Psoas muscle (tissue), 8 donors: ENCODE data around the gene PDZD2. TPM values are rescaled to one million over a fixed set of nuclear protein-coding genes. Genes with fewer than 3 reads are reported as not detected.

Experiments used
- ATAC-seq, 4 donors: fragments of 200-7000 bp; cut with Tn5 transposase; one replicate each; pipeline ENCODE4 v1.9.1; 2020; ENCODE audit warnings: moderate library complexity in 3 of 4, mild to moderate bottlenecking in 2 of 4
- DNase-seq, 2 donors: peaks; one replicate each; pipeline ENCODE4 v3.0.0-alpha.2; 2020
- H3K27ac ChIP-seq: fragments of 200-600 bp; one replicate; pipeline ENCODE4 v1.8.0; 2022
- H3K27me3 ChIP-seq, 3 donors: fragments of 200-600 bp in 1 of 3; one replicate each; pipeline versions ENCODE4 v1.6.1 to v1.8.0; 2013 to 2022; ENCODE audit warnings: low read length in 2 of 3, mild to moderate bottlenecking in 2 of 3, moderate library complexity in 1 of 3; ENCODE audit not compliant: insufficient read depth in 3 of 3
- H3K36me3 ChIP-seq, 2 donors: fragments of 200-600 bp in 1 of 2; one replicate each; pipeline versions ENCODE4 v1.6.1 to v1.8.0; 2013 to 2022; ENCODE audit warnings: low read depth in 1 of 2, mild to moderate bottlenecking in 1 of 2, moderate library complexity in 1 of 2; ENCODE audit not compliant: insufficient read depth in 1 of 2
- H3K4me1 ChIP-seq: fragments of 200-600 bp; one replicate; pipeline ENCODE4 v1.8.0; 2022
- H3K4me3 ChIP-seq: fragments of 200-600 bp; one replicate; pipeline ENCODE4 v1.8.0; 2022; ENCODE audit warnings: mild to moderate bottlenecking
- H3K9me3 ChIP-seq: fragments of 200-600 bp; one replicate; pipeline ENCODE4 v1.8.0; 2022
- WGBS, 3 donors: extraction: QIAGEN DNeasy Blood & Tissue Kit; methylation state at CpG; one replicate each; pipeline versions ENCODE4 v1.1.6 to v1.1.7; 2013; 5-methylcytosine and 5-hydroxymethylcytosine counted together
- intact Hi-C, 2 donors: fragments of 100-400 bp; cut with DNase I; formaldehyde crosslinking; loops; one replicate each; pipeline versions ENCODE4 v1.11.0 to v1.14.2; 2022
- polyA plus RNA-seq, 3 donors: library from polyadenylated mRNA; stranded (reverse); fragments of 200-250 nt; gene quantifications; one replicate each; pipeline ENCODE4 v1.2.3, GENCODE V29; 2013
- total RNA-seq, 4 donors: library from RNA; stranded (reverse); fragmentation: NEBNext Ultra II Directional in 2 of 4; extraction: Animal tissue kit (Norgen Biotek cat#: 25700) in 2 of 4; gene quantifications; one replicate each; pipeline versions ENCODE4 v1.2.1 to v1.2.4, GENCODE V29; 2021 to 2023
- TF ChIP-seq, protein P1 (sequence below): fragments of 200-600 bp; IDR thresholded peaks from one replicate; pipeline ENCODE4 v1.8.0; 2022; ENCODE audit warnings: antibody characterized with exemption
- donor health status: healthy with polysubstance abuse.
- donor health status: DM: no; HTN: no; CAD: no; lungs with moderate emphysema.
- donor health status: Bipolar disorder and iron deficiency.
- donor health status: healthy.
- donor health status: DM: yes; HTN: yes; CAD: no.
- donor health status: DM: no; HTN: no; CAD: no.
- donor health status: DM: no; HTN: no; CAD: no.
- donor health status: DM: yes; HTN: yes; CAD: no.

PDZD2 gene
- total and polyA plus RNA-seq, 7 donors, result 1.4 to 17.5 (median 4.5) TPM

DNA sequence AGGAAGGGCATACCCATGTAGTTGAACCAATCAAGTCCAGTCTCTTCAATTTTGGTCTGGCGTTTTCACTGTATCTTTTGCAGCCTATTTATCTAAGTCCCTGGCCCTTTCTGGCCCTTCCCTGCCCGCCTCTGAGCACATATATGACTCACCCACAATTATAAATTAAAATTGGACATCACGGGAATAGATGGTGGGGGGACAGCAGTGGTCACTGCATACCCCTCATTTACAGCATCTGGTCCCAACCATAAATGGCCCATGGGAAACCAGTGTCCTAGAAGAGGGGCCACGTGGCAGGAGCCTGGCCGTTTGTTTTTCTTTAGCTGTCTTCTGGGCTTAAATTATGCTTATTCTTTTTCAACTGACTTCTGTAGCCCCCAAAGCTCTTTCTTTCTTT, 69.2 kb downstream of the PDZD2 start:
- Histone ChIP-seq H3K27ac (no peak overlapping the region), H3K4me3 (no peak overlapping the region), H3K4me1 (no peaks in the 10 kb centered on the region), H3K36me3 (no peaks in the 10 kb centered on the region), H3K9me3 (no peaks in the 10 kb centered on the region), H3K27me3 (no peaks in the 10 kb centered on the region)
- TF ChIP-seq, protein P1, sequence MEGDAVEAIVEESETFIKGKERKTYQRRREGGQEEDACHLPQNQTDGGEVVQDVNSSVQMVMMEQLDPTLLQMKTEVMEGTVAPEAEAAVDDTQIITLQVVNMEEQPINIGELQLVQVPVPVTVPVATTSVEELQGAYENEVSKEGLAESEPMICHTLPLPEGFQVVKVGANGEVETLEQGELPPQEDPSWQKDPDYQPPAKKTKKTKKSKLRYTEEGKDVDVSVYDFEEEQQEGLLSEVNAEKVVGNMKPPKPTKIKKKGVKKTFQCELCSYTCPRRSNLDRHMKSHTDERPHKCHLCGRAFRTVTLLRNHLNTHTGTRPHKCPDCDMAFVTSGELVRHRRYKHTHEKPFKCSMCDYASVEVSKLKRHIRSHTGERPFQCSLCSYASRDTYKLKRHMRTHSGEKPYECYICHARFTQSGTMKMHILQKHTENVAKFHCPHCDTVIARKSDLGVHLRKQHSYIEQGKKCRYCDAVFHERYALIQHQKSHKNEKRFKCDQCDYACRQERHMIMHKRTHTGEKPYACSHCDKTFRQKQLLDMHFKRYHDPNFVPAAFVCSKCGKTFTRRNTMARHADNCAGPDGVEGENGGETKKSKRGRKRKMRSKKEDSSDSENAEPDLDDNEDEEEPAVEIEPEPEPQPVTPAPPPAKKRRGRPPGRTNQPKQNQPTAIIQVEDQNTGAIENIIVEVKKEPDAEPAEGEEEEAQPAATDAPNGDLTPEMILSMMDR, result no peak
- DNase-seq, result no peak
- WGBS, 3 donors, result 80 to 85% (median 80%) methylated on average over 5 of the region's 5 CpGs
- ATAC-seq, result no peak
- intact Hi-C loops, result no loop called here

DNA sequence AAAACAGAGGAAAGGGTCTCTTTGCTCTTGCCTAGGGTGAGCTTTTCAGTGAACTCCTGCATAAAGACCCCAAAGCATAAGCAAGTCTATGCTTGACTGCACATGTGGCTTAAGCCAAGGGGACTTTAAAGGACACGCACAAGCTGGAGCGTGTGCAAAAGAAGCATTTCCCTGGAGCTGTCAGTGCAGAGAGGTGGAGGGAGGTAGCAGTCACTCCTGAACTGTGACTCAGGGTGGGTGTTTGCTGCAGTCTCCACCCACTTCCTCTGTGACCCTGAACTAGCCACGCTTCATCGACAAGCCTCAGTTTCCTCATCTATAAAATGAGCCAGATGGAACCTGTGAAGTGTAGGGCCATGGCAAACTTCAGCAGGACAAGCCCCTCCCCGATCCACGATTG, 72.4 kb downstream of the PDZD2 start:
- ATAC-seq (no peak), DNase-seq (no peak)
- no peaks in the 10 kb centered on the region for H3K27me3 ChIP-seq
- no peaks in the 10 kb centered on the region for H3K9me3 ChIP-seq
- 67 to 79% (median 68%) methylated on average over 6 of the region's 6 CpGs for WGBS, 3 donors
- intact Hi-C loops, result no loop called here
- H3K4me1 ChIP-seq, result no peaks in the 10 kb centered on the region
- H3K4me3 ChIP-seq, result no peak overlapping the region
- TF ChIP-seq, protein P1, result no peak
- H3K36me3 ChIP-seq, result no peaks in the 10 kb centered on the region
- no peak overlapping the region for H3K27ac ChIP-seq

GRCh38 chr5:31711935-31712592, 73.1 kb downstream of the PDZD2 start:
- WGBS, 3 donors, result 61 to 74% (median 62%) methylated on average over 10 of the region's 10 CpGs
- intact Hi-C loops, result no loop called here
- no peak overlapping the region for H3K27ac ChIP-seq
- H3K36me3 ChIP-seq, result no peaks in the 10 kb centered on the region
- TF ChIP-seq, protein P1, result no peak
- H3K4me1 ChIP-seq, result no peaks in the 10 kb centered on the region
- H3K9me3 ChIP-seq, result no peaks in the 10 kb centered on the region
- H3K4me3 ChIP-seq, result no peak overlapping the region
- no peaks in the 10 kb centered on the region for H3K27me3 ChIP-seq
- DNase-seq, result no peak
- no peak for ATAC-seq

DNA sequence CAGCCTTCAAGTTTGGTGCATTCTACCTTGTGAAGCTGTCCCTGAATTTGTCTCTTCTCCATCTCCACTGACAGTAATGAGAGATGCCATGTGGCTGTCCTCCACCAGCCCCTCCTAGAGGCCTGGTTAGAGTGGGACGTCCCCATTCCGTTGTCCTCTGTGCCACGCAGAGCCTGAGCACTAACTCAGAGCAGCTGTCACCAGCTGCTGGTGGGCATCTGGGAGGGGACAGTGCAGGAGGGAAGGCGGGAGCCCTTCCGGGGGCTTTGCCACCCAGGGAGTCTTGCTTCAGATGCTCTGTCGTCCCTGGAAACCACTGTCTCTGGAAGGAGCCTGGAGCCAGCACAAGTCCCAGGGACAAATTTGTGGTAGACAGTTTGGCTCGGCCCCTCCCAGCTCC, 78.6 kb downstream of the PDZD2 start:
- no peaks in the 10 kb centered on the region for H3K36me3 ChIP-seq
- TF ChIP-seq, protein P1, result no peak
- no peaks in the 10 kb centered on the region for H3K27me3 ChIP-seq
- DNase-seq (no peak), ATAC-seq (no peak)
- intact Hi-C loops, result no loop called here
- H3K9me3 ChIP-seq, result no peaks in the 10 kb centered on the region
- 42 to 60% (median 54%) methylated on average over 7 of the region's 7 CpGs for WGBS, 3 donors
- H3K27ac ChIP-seq, result no peak overlapping the region
- no peak overlapping the region for H3K4me3 ChIP-seq
- no peaks in the 10 kb centered on the region for H3K4me1 ChIP-seq

GRCh38 chr5:31720004-31720403, 81.1 kb downstream of the PDZD2 start:
- Histone ChIP-seq H3K36me3 (no peaks in the 10 kb centered on the region), H3K27me3 (no peaks in the 10 kb centered on the region), H3K4me1 (no peaks in the 10 kb centered on the region), H3K9me3 (no peaks in the 10 kb centered on the region), H3K4me3 (no peak overlapping the region), H3K27ac (no peak overlapping the region)
- intact Hi-C loops, result no loop called here
- TF ChIP-seq, protein P1, result no peak
- ATAC-seq (no peak), DNase-seq (no peak)
- 79 to 100% (median 85%) methylated on average over 1 of the region's 1 CpG for WGBS, 3 donors
